Vagina (tissue), 2 donors: ENCODE results near the gene PKIB. TPM values are rescaled to one million over a fixed set of nuclear protein-coding genes. Genes with fewer than 3 reads are reported as not detected.

ENCODE experiments used
- DNase-seq, 2 donors: peaks; one replicate each; pipeline ENCODE4 v3.0.0-alpha.2; 2017; ENCODE audit errors: extremely low spot score in 2 of 2
- H3K27ac ChIP-seq: fragments of 200-600 bp; sonication (generic); one replicate; pipeline ENCODE4 v1.5.1; 2019
- H3K27me3 ChIP-seq: fragments of 200-600 bp; sonication (generic); one replicate; pipeline ENCODE4 v1.5.1; 2019
- H3K36me3 ChIP-seq, 2 donors: fragments of 200-600 bp; sonication (generic); one replicate each; pipeline ENCODE4 v1.5.1; 2017 to 2019
- H3K4me1 ChIP-seq: fragments of 200-600 bp; sonication (generic); one replicate; pipeline ENCODE4 v1.5.1; 2019
- H3K4me3 ChIP-seq, 2 donors: fragments of 200-600 bp; sonication (generic); 1 replicate in 1 of 2; 2 replicates in 1 of 2; pipeline ENCODE4 v1.5.1; 2016 to 2019
- H3K9me3 ChIP-seq: fragments of 200-600 bp; sonication (generic); one replicate; pipeline ENCODE4 v1.5.1; 2019
- CTCF ChIP-seq, 3 experiments: fragments of 450-650 bp in 2 of 3; fragments of 200-600 bp in 1 of 3; sonication (generic) in 1 of 3; IDR thresholded peaks; one replicate each; pipeline ENCODE4 v1.5.1; 2017 to 2019; ENCODE audit warnings: antibody characterized with exemption in 3 of 3, mild to moderate bottlenecking in 2 of 3, moderate library complexity in 2 of 3
- POLR2A ChIP-seq, 2 donors: fragments of 450-650 bp; IDR thresholded peaks; one replicate each; pipeline ENCODE4 v1.6.1; 2017; ENCODE audit warnings: antibody characterized with exemption in 2 of 2, mild to moderate bottlenecking in 2 of 2, moderate library complexity in 2 of 2
- POLR2AphosphoS5 ChIP-seq, 2 donors: sonication (generic); formaldehyde crosslinking; IDR thresholded peaks; one replicate each; pipeline ENCODE4 v1.9.0; 2017; ENCODE audit warnings: antibody characterized with exemption in 2 of 2, mild to moderate bottlenecking in 2 of 2, low read depth in 1 of 2; ENCODE audit not compliant: insufficient read depth in 1 of 2
- intact Hi-C: fragments of 100-400 bp; cut with DNase I; formaldehyde crosslinking; loops from one replicate; pipeline ENCODE4 v1.15.1; 2023
- total RNA-seq: library from RNA; depleted of rRNA; stranded (reverse); fragments of >200 nt; gene quantifications from one replicate; pipeline ENCODE4 v1.2.3, GENCODE V29; 2016

The PKIB gene
- total RNA-seq, 1 donor from 2014 or later, result 2.7 TPM

GRCh38 chr6:122673343-122673961, 63.2 kb downstream of the PKIB start:
- intact Hi-C loops, result no loop called here
- no peaks in the 10 kb centered on the region for H3K27me3 ChIP-seq

DNA sequence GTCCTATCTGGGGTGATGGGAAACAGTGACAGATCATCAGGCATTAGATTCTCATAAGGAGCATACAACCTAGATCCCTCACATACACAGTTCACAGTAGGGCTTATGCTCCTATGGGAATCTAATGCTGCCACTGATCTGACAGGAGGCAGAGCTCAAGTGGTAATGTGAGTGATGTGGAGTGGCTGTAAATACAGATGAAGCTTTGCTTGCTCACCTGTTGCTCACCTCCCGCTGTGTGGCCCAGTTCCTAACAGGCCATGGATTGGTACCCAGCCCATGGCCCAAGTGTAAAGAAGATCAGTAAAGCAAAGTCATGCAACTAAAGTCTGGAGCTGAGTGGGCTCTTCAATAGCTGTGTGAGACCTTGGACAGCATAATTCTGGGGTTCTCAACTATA, 65.9 kb downstream of the PKIB start:
- intact Hi-C loops, result no loop called here

More at GRCh38 chr6:122673343-122673961, 63.2 kb downstream of the PKIB start:
- H3K4me3 ChIP-seq, result no peak overlapping the region
- H3K27ac ChIP-seq, result no peak overlapping the region
- no peaks in the 10 kb centered on the region for H3K4me1 ChIP-seq
- H3K9me3 ChIP-seq, result no peaks in the 10 kb centered on the region
- no peak for DNase-seq
- TF ChIP-seq POLR2A (IDR thresholded peaks at IDR 0.05) (no peak), CTCF (IDR thresholded peaks at IDR 0.05) (no peak)
- H3K36me3 ChIP-seq, result no peaks in the 10 kb centered on the region

DNA sequence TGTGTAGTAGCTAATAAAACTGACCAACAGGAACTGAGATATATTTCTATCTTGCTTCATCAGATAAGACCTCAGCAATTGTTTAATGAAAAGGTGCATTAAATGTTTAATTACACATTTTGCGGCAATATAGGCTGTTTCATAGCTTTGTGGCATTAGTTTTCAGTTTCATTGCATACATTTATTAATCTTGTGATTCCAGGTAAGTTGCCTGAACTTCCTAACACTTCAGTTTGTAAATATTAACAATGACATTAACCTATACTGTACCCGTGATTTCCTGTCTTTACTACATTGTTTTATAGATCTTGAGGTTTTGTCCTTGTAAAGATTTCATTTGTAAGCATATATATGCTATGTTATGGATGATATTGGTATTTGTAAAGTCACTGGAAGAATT, 66.5 kb downstream of the PKIB start:
- no peak overlapping the region for H3K4me3 ChIP-seq
- DNase-seq, result no peak
- H3K27ac ChIP-seq, result no peak overlapping the region
- no peak for TF ChIP-seq POLR2AphosphoS5 (IDR thresholded peaks at IDR 0.05; ENCODE audit: insufficient read depth in 1 of 2, low read depth in 1 of 2)
- TF ChIP-seq CTCF (IDR thresholded peaks at IDR 0.05), result no peak
- TF ChIP-seq POLR2A (IDR thresholded peaks at IDR 0.05), result no peak
- no peaks in the 10 kb centered on the region for H3K36me3 ChIP-seq
- no peaks in the 10 kb centered on the region for H3K4me1 ChIP-seq
- no peaks in the 10 kb centered on the region for H3K9me3 ChIP-seq
- intact Hi-C loops, result no loop called here
- H3K27me3 ChIP-seq, result no peaks in the 10 kb centered on the region

More for the DNA sequence above, 65.9 kb downstream of the PKIB start:
- Histone ChIP-seq H3K9me3 (no peaks in the 10 kb centered on the region), H3K36me3 (no peaks in the 10 kb centered on the region), H3K27ac (no peak overlapping the region), H3K4me1 (no peaks in the 10 kb centered on the region), H3K4me3 (no peak overlapping the region), H3K27me3 (no peaks in the 10 kb centered on the region)
- TF ChIP-seq CTCF (IDR thresholded peaks at IDR 0.05), result no peak
- no peak for TF ChIP-seq POLR2A (IDR thresholded peaks at IDR 0.05)
- no peak for TF ChIP-seq POLR2AphosphoS5 (IDR thresholded peaks at IDR 0.05; ENCODE audit: insufficient read depth in 1 of 2, low read depth in 1 of 2)
- DNase-seq, result no peak

- TF ChIP-seq CTCF (IDR thresholded peaks at IDR 0.05) (no peak), POLR2A (IDR thresholded peaks at IDR 0.05) (no peak), POLR2AphosphoS5 (IDR thresholded peaks at IDR 0.05; ENCODE audit: insufficient read depth in 1 of 2, low read depth in 1 of 2) (no peak)
- Histone ChIP-seq H3K27ac (no peak overlapping the region), H3K9me3 (no peaks in the 10 kb centered on the region), H3K36me3 (no peaks in the 10 kb centered on the region), H3K4me1 (no peaks in the 10 kb centered on the region), H3K4me3 (no peak overlapping the region), H3K27me3 (no peaks in the 10 kb centered on the region)
- intact Hi-C loops, result no loop called here
- DNase-seq, result no peak
Observed at GRCh38 chr6:122677406-122677805, 67.2 kb downstream of the PKIB start.

- TF ChIP-seq CTCF (IDR thresholded peaks at IDR 0.05), result no peak
- TF ChIP-seq POLR2A (IDR thresholded peaks at IDR 0.05), result no peak
- TF ChIP-seq POLR2AphosphoS5 (IDR thresholded peaks at IDR 0.05; ENCODE audit: insufficient read depth in 1 of 2, low read depth in 1 of 2), result no peak
- no peaks in the 10 kb centered on the region for H3K36me3 ChIP-seq
- no peaks in the 10 kb centered on the region for H3K4me1 ChIP-seq
- H3K27ac ChIP-seq, result no peak overlapping the region
- H3K9me3 ChIP-seq, result no peaks in the 10 kb centered on the region
- no peak overlapping the region for H3K4me3 ChIP-seq
- H3K27me3 ChIP-seq, result no peaks in the 10 kb centered on the region
- intact Hi-C loops, result no loop called here
- no peak for DNase-seq
Observed at GRCh38 chr6:122678841-122679240, 68.6 kb downstream of the PKIB start.
